GM18526 (cell line): Measurements from ENCODE around the gene TCFL5.

Experiments
- POLR2A ChIP-seq: IDR thresholded peaks from 3 replicates; pipeline ENCODE4 v1.6.1; 2011; ENCODE audit not compliant: insufficient read length; ENCODE audit errors: extremely low read depth

The TCFL5 gene

DNA sequence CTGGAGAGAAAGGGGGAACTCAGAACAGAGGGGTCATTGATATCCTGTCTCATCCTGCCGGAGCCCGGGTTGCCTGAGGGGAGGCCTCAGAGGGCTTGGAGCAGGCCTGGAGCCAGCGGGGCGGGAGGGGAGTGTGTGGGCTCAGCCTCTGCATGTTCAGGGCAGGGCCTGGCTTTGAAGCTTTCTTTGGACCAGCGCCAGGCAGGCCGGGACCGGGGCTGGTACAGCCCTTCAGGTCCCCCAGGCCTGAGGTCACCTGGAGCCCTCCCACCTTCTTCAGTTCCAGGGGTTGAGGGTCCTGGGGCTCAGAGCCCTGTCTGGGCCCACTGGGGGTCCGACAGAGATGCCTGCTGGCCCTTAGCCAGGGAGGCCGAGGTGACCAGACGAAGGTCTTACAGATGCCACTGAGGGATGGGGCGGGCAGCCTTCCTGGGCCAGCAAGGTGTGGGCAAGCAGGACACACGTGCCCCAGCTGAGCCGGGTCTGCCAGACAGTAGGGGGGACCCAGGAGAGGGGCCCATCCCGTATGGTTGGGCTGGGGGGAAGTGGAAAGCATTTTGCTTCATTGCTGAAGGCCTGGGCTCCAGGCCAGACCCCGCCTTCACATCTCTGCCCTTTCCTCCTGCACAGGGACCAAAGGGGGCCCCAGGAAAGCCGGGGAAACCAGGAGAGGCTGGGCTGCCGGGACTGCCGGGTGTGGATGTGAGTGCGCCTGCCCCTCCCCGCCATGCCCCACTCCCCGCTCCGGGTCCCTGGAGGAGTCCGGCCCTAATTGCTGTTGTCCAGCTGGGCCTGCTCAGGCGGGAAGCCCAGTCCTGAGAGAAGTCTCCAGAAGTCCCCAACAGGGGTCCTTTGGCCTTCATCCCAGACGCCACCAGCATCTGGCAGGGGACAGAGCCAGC, 42.8 kb downstream of the TCFL5 start:
- TF ChIP-seq POLR2A, result no peak

DNA sequence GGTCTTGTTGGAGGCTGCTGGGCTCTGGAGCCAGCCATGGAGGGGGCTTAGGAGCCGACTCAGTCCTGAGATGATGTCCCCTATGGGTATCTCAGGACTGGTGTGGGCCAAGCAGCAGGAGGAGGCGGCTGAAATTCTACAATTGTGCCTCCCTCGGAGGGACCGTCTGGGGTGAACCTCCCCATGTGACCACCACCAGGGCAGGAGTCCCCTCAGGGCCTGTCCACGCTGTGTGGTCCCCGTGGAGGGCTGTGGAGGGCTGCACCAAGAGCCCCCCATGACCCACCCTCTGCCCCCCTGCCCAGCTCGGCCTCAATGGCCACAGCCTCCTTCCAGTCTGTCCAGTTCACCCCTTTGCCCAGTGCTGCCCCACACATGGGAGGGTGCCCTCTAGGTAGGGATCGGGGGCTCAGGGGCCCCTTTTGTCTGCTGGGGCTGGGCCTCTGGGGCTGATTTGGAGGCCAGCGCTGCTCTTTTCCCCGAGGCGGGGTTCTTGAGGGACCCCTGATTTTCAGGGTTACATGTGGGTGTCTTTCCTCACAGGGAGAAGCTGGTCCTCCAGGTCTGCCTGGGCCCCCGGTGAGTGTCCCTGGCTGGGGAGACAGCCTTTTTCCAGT, 43.5 kb downstream of the TCFL5 start:
- TF ChIP-seq POLR2A, result no peak

DNA sequence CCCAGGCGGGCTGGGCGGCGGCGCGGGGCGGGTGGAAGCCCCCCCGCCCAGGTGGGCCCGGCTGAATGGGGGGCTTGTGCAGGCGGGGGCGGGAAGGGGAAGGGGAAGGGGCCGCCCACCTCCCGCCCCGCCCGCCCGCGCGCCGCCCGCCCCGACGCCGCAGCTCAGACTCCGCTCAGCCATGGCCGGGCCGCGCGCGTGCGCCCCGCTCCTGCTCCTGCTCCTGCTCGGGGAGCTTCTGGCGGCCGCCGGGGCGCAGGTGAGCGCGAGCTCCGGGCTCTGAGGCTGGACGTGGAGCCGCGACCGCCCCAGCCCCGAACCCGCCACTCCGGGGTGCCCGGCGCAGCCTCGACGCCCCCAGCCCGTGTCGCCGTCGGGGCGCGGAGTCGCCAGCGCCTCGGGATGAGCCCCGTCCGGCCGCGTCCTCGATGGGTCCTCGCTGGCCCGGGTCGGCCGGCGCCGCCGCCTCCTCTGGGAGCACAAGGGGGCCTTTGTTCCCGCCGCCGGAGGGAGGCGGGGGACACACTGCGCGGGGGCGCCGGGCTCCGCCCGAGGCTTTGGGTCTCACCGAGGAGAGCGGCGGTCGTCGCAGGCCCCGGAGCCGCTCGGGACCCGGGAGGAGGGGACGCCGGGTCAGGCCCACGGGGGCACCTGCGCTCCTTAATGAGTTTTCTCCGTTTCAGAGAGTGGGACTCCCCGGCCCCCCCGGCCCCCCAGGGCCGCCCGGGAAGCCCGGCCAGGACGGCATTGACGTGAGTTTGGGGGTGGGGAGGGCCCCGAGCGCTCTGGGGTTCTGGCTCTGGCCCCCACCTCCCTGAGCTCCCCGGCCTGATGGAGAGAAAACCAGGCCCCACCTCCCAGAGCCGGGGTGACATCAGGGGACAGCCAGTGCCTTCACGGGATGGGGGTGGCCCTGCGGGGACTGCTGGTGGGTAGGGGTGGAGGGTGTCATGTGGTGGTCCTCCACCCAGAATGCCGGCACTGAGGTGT, 44.4 kb downstream of the TCFL5 start, which contains the start of gene COL9A3:
Gene COL9A3, plus strand, starts transcription at position 167 of the 990 bp plus-strand sequence. Its CDS starts 15 bp downstream, at position 182.
- TF ChIP-seq POLR2A, result no peak

DNA sequence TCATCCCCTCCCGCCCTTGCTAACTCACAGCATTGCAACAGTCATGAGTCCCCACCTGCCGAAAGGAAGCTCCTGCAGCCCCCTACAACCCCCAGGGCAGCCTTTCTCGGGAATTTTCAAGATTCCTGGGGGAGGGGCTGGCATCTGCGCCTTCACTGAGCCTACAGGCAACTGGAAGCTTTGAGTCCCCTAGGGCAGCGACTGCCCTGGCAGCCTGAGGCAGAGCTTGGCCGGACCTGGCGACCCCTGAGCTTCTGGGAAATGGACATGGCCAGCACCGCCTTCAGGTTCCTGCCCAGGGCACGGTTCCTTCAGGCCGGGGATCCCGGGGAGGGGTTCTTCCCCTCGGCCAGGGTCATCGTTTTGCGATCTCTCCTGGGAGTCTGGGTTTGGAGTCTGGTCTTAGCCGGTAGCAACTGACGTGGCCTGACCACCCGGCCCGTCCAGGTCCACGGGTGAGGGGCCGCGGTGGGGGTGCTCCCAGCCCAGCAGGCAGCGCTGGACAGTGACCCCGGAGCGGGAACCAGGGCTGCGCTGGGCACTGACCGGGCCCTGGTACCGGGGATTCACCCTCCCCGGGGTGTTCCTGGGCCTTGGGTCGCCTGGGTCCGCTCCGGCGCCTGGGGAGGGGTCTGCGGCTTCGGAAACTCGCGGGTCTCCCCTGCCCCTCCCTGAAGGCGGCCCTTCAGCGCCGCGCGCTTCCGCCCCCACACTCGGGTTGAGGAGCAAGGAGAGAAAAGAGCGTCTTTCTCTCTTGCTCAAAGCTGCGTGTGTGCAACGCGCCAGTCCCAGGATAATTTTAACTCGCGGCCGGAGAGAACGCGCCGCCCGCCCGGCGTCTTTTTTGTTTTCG, 45.4 kb downstream of the TCFL5 start:
- TF ChIP-seq POLR2A, result no peak

DNA sequence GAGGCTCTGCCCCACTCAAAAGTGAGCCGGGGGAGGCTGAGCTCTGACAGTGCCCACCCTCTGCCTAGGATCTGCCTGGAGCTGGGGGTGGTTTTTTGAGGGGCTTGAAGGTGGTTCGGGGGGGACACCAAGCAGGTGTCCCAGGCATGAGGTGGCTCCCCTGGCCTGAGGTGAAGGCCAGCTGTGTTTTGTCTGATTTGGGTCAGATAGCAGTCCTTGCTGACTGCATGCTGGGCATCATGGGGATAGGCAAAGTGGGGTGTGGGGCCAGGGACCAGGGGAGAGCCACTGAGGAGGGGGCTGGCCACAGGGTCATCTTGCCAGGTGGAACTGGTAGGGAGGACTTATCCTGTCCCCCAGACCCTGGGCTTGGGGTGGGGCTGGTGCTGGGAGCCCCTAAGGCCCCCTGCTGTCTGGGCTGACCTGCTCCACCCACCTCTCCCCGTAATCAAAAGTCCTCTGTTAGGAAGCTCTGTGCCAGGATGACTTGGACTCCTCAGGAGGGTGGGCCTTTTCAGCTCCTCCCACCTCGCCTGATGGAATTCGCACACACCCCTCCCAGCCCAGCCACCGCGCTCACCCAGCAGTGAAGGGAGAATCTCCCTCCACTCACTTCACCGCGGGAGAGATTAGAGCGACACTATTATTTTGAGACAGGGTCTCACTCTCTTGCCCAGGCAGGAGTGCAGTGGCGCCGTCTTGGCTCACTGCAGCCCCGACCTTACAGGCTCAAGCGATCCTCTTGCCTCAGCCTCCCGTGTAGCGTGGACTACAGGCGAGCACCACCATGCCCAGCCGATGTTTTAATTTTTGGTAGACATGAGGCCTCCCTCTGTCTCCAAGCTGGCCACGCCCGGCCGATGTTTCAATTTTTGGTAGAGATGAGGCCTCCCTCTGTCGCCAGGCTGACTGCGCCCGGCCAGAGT, 46.3 kb downstream of the TCFL5 start:
- no peak for TF ChIP-seq POLR2A

DNA sequence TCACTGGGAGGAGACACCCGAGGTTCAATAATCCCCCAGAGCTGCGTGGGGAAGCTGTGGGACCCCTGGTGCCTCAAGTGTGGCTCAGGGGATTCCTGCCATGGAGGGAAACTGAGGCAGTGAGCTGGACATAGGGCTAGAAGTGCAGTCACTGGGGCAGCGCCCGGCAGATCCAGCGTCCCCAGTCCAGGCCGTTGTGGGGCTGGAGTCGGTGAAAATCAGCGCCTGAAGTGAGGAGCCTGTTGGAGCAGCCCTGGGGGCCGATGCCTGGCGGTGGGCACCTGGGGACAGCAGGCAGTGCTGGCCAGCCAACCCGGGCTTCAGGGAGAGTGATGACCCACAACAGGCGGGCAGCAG, 46.9 kb downstream of the TCFL5 start:
- no peak for TF ChIP-seq POLR2A

DNA sequence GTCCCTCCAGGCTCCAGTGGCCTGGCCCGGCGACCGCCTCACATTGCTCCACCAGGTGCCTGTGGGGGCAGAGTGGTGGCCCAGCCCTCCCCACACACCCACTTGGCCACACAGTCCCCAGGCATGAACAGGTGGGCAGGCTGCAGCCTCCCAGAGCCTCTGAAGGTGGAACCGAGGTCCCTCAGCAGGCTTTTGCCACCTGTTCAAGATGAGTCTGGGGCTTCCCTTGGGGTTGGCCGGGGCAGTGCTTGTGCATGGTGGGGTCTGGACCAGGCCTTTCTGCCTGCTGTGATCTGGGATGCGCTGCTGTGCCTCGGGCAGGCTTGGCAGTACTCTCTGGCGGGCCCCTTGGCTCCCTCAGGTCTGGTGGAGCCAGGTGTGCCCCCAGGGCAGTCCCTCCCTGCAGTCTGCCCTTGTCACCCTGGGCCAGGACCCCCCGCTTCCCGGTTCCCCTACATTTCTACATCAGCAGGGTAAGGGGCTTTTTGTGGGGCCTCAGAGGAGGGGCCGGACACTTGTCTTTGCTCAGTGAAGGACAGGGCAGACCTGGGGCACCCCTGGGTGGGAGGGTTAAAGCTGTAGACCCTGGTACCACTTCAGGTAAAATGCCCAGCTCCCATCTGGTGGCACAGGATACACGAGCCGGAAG, 47.4 kb downstream of the TCFL5 start:
- TF ChIP-seq POLR2A, result no peak

DNA sequence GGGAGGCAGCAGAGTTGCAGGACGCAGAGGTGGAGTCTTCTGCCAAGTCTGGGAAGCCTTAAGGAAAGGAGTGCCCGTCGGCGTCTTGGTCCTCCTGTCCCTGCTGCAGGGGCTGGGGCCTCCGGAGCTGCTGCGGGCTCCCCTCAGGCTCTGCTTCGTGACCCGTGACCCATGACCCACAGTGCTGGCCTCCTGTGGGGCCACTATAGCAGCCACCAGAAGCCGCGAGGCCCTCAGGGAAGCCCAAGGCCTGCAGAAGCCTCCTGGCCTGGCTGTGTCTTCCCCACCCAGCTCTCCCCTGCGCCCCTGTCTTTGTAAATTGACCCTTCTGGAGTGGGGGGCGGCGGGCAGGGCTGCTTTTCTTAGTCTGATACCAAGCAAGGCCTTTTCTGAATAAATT, 48.0 kb downstream of the TCFL5 start:
- TF ChIP-seq POLR2A, result no peak

DNA sequence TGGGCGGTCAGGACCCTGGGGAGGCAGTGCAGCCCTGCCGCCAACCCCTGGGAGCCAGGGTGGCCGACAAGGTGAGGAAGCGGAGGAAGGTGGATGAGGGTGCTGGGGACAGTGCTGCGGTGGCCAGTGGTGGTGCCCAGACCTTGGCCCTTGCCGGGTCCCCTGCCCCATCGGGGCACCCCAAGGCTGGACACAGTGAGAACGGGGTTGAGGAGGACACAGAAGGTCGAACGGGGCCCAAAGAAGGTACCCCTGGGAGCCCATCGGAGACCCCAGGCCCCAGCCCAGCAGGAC, 48.8 kb downstream of the TCFL5 start:
- no peak for TF ChIP-seq POLR2A

DNA sequence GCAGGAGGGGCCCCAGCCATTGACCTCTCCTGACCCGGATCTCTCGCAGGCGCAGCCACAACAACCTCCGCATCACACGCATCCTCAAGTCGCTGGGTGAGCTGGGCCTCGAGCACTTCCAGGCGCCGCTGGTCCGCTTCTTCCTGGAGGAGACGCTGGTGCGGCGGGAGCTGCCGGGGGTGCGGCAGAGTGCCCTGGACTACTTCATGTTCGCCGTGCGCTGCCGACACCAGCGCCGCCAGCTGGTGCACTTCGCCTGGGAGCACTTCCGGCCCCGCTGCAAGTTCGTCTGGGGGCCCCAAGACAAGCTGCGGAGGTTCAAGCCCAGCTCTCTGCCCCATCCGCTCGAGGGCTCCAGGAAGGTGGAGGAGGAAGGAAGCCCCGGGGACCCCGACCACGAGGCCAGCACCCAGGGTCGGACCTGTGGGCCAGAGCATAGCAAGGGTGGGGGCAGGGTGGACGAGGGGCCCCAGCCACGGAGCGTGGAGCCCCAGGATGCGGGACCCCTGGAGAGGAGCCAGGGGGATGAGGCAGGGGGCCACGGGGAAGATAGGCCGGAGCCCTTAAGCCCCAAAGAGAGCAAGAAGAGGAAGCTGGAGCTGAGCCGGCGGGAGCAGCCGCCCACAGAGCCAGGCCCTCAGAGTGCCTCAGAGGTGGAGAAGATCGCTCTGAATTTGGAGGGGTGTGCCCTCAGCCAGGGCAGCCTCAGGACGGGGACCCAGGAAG, 49.3 kb downstream of the TCFL5 start:
- TF ChIP-seq POLR2A, result no peak

DNA sequence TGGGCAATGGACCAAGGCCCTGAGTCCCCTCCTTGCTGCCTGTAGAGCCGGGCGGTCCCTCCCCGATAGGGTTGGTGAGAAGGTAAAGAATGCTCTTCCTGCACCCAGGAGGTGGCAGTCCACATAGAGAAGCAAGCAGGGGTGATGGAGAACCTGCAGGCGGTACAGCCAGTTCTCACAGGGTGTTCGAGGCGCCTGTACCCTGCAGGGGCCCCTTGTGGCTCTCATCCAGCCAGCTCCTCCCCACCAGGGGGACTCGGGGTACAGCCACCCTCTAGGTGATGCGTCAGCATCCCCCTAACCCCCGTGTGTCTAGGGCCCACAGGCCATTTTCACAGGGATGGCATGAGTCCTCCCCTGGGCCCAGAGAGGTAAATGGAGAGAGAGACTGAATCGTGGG, 49.9 kb downstream of the TCFL5 start:
- no peak for TF ChIP-seq POLR2A

DNA sequence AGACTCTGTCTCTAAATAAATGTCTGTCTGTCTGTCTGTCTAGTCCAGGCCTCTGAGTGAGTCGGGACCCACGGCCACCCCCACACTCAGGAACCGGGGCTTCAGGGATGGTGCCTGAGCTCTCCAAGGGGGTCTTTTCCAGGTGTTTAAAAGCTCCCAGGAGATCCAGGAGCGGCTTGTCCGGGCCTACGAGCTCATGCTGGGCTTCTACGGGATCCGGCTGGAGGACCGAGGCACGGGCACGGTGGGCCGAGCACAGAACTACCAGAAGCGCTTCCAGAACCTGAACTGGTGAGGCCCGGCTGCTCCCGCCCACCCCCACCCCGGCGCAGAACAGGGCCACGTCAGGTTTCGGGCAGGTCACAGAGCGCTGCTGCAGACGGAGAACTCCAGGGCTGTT, 50.3 kb downstream of the TCFL5 start:
- no peak for TF ChIP-seq POLR2A
